ENCODE measurements around the gene P2RX5.

P2RX5 gene

GRCh38 chr17:3665834-3666233 lies 30.1 kb downstream of the P2RX5 start:
- Histone ChIP-seq H3K27ac (ENCODE audit: low read depth, low read length) (no peak overlapping the region), H3K9me3 (ENCODE audit: control insufficient read depth, insufficient read depth, low read length) (no peaks in the 10 kb centered on the region), H3K4me2 (ENCODE audit: low read length) (no peak overlapping the region), H3K79me2 (ENCODE audit: control insufficient read depth, low read length) (peaks cover 29% of the 10 kb centered on the region), H3K27me3 (ENCODE audit: control insufficient read depth, low read length) (no peaks in the 10 kb centered on the region), H3K9me2 (replicated peaks; ENCODE audit: control insufficient read depth, low read length) (no peaks in the 10 kb centered on the region), H3F3A (ENCODE audit: control insufficient read depth, insufficient read depth) (no peaks in the 10 kb centered on the region), H3K4me3 (ENCODE audit: low read length) (no peak overlapping the region), H3K36me3 (ENCODE audit: control insufficient read depth, low read length) (peaks cover 18% of the 10 kb centered on the region), H3K4me1 (ENCODE audit: control insufficient read depth, low read length) (peaks cover 19% of the 10 kb centered on the region), H4K20me1 (ENCODE audit: control insufficient read depth, insufficient read depth, low read depth, low read length) (peaks cover 4% of the 10 kb centered on the region; the same call in 1 of the 2 replicates)
- TF ChIP-seq EZH2phosphoT487 (IDR thresholded peaks at IDR 0.05; ENCODE audit: borderline replicate concordance, low read length) (no peak), CTCF (IDR thresholded peaks at IDR 0.05; ENCODE audit: low read depth, low read length, poor library complexity, severe bottlenecking) (no peak)

GRCh38 chr17:3663102-3664011 lies 32.6 kb downstream of the P2RX5 start:
- TF ChIP-seq EZH2phosphoT487 (IDR thresholded peaks at IDR 0.05; ENCODE audit: borderline replicate concordance, low read length): no peak
- TF ChIP-seq CTCF (IDR thresholded peaks at IDR 0.05; ENCODE audit: low read depth, low read length, poor library complexity, severe bottlenecking): no peak
- no peaks in the 10 kb centered on the region for H3K9me2 ChIP-seq (replicated peaks; ENCODE audit: control insufficient read depth, low read length)
- peaks cover 6% of the 10 kb centered on the region for H3K4me1 ChIP-seq (ENCODE audit: control insufficient read depth, low read length)
- no peak overlapping the region for H3K4me3 ChIP-seq (ENCODE audit: low read length)
- no peak overlapping the region for H3K4me2 ChIP-seq (ENCODE audit: low read length)
- H3K27me3 ChIP-seq (ENCODE audit: control insufficient read depth, low read length): no peaks in the 10 kb centered on the region
- H3K27ac ChIP-seq (ENCODE audit: low read depth, low read length): no peak overlapping the region
- no peaks in the 10 kb centered on the region for H3F3A ChIP-seq (ENCODE audit: control insufficient read depth, insufficient read depth)
- no peaks in the 10 kb centered on the region for H3K9me3 ChIP-seq (ENCODE audit: control insufficient read depth, insufficient read depth, low read length)
- H4K20me1 ChIP-seq (ENCODE audit: control insufficient read depth, insufficient read depth, low read depth, low read length): no peaks in the 10 kb centered on the region
- peaks cover 7% of the 10 kb centered on the region; the same call in 1 of the 2 replicates for H3K79me2 ChIP-seq (ENCODE audit: control insufficient read depth, low read length)
- H3K36me3 ChIP-seq (ENCODE audit: control insufficient read depth, low read length): no peaks in the 10 kb centered on the region

GRCh38 chr17:3660311-3660891 lies 35.6 kb downstream of the P2RX5 start:
- TF ChIP-seq EZH2phosphoT487 (IDR thresholded peaks at IDR 0.05; ENCODE audit: borderline replicate concordance, low read length): no peak
- TF ChIP-seq CTCF (IDR thresholded peaks at IDR 0.05; ENCODE audit: low read depth, low read length, poor library complexity, severe bottlenecking): no peak
- Histone ChIP-seq H3K4me3 (ENCODE audit: low read length) (no peak overlapping the region), H3K9me2 (replicated peaks; ENCODE audit: control insufficient read depth, low read length) (no peaks in the 10 kb centered on the region), H3K79me2 (ENCODE audit: control insufficient read depth, low read length) (no peaks in the 10 kb centered on the region), H3K27me3 (ENCODE audit: control insufficient read depth, low read length) (no peaks in the 10 kb centered on the region), H4K20me1 (ENCODE audit: control insufficient read depth, insufficient read depth, low read depth, low read length) (no peaks in the 10 kb centered on the region), H3K27ac (ENCODE audit: low read depth, low read length) (no peak overlapping the region), H3K4me1 (ENCODE audit: control insufficient read depth, low read length) (no peaks in the 10 kb centered on the region), H3K9me3 (ENCODE audit: control insufficient read depth, insufficient read depth, low read length) (no peaks in the 10 kb centered on the region), H3K4me2 (ENCODE audit: low read length) (no peak overlapping the region), H3F3A (ENCODE audit: control insufficient read depth, insufficient read depth) (no peaks in the 10 kb centered on the region), H3K36me3 (ENCODE audit: control insufficient read depth, low read length) (no peaks in the 10 kb centered on the region)

Measured in DOHH2 (cell line).